OCI-LY3 (cell line): ENCODE results near the gene SARS1.
"Not testable (repeated sequence)": the region's sequence is repeated elsewhere in the genome, so short reads cannot be mapped to it uniquely, and the experiment has no call there.

Experiments
- H2AFZ ChIP-seq: fragments of 200-600, 300-600 bp; shearing (Covaris generic); 2 replicates; pipeline ENCODE4 v1.6.0; 2014; ENCODE audit warnings: antibody characterized with exemption, low read depth, low read length
- H3K27ac ChIP-seq: fragments of 200-600, 300-600 bp; sonication (generic); 2 replicates; pipeline ENCODE4 v1.5.1; 2014; ENCODE audit warnings: mild to moderate bottlenecking, low read length, moderate library complexity, mixed read lengths
- H3K27me3 ChIP-seq: fragments of 200-600, 300-600 bp; sonication (generic); 2 replicates; pipeline ENCODE4 v1.6.1; 2014; ENCODE audit warnings: low read depth, low read length, mixed read lengths
- H3K36me3 ChIP-seq: fragments of 200-600, 300-600 bp; sonication (generic); replicated peaks from 2 replicates; pipeline ENCODE3; 2014; ENCODE audit warnings: low read depth, low read length, mixed read lengths
- H3K4me1 ChIP-seq: fragments of 300-600, 200-600 bp; sonication (generic); 2 replicates; pipeline ENCODE4 v1.6.1; 2014; ENCODE audit warnings: low read length, mixed read lengths
- H3K4me2 ChIP-seq: fragments of 200-600, 300-600 bp; sonication (generic); 2 replicates; pipeline ENCODE4 v1.6.1; 2014; ENCODE audit warnings: low read length, mixed read lengths
- H3K4me3 ChIP-seq: fragments of 300-600, 200-600 bp; sonication (generic); 2 replicates; pipeline ENCODE4 v1.5.1; 2014; ENCODE audit warnings: antibody characterized with exemption, mild to moderate bottlenecking, low read length, moderate library complexity
- H3K79me2 ChIP-seq: fragments of 300-600, 200-600 bp; shearing (Covaris generic); 2 replicates; pipeline ENCODE4 v1.6.1; 2014; ENCODE audit warnings: mild to moderate bottlenecking, low read length, mixed read lengths
- H3K9ac ChIP-seq: fragments of 300-600, 200-600 bp; shearing (Covaris generic); 2 replicates; pipeline ENCODE4 v1.6.0; 2014; ENCODE audit warnings: mild to moderate bottlenecking, low read length, moderate library complexity
- H3K9me3 ChIP-seq: fragments of 200-600, 300-600 bp; shearing (Covaris generic); 2 replicates; pipeline ENCODE4 v1.6.1; 2014; ENCODE audit warnings: low read length, mixed read lengths; ENCODE audit not compliant: insufficient read depth
- H4K20me1 ChIP-seq: fragments of 200-600, 300-600 bp; sonication (generic); 2 replicates; pipeline ENCODE4 v1.6.1; 2016; ENCODE audit warnings: low read length, mixed read lengths; ENCODE audit not compliant: insufficient read depth
- CTCF ChIP-seq: fragments of 200-600, 300-600 bp; sonication (generic); IDR thresholded peaks from 2 replicates; pipeline ENCODE4 v1.5.1; 2014; ENCODE audit warnings: antibody characterized with exemption, low read length, low read depth
- EZH2phosphoT487 ChIP-seq: fragments of 200-600 bp; shearing (Covaris generic); IDR thresholded peaks from 2 replicates; pipeline ENCODE4 v1.6.1; 2018; ENCODE audit warnings: antibody characterized with exemption, mixed run types, low read depth

SARS1 gene

GRCh38 chr1:109282952-109283747 lies 69.4 kb downstream of the SARS1 start, which contains the start of gene PSRC1:
TSS of gene PSRC1 (minus strand) at chr1:109283145.
- Histone ChIP-seq H3K36me3 (no peaks in the 10 kb centered on the region), H3K4me2 (peak within 1 kb of the TSS; percentile 97), H3K4me3 (peak within 1 kb of the TSS; percentile 83), H3K79me2 (no peaks in the 10 kb centered on the region), H3K9me3 (no peaks in the 10 kb centered on the region), H3K27me3 (no peaks in the 10 kb centered on the region), H2AFZ (peak within 1 kb of the TSS; percentile 81), H4K20me1 (no peaks in the 10 kb centered on the region), H3K27ac (no peak within 1 kb of the TSS), H3K4me1 (peaks cover 11% of the 10 kb centered on the region), H3K9ac (peak within 1 kb of the TSS; percentile 52)
- TF ChIP-seq CTCF, result peak; percentile 16
- TF ChIP-seq EZH2phosphoT487, result no peak

- H2AFZ ChIP-seq, result peak overlapping the region; percentile 81
- peak overlapping the region; percentile 52 for H3K9ac ChIP-seq
- TF ChIP-seq EZH2phosphoT487, result no peak
- no peak for TF ChIP-seq CTCF
- H3K79me2 ChIP-seq, result no peaks in the 10 kb centered on the region
- H3K27ac ChIP-seq, result no peak overlapping the region
- H3K36me3 ChIP-seq, result no peaks in the 10 kb centered on the region
- H3K4me2 ChIP-seq, result peak overlapping the region; percentile 97
- no peaks in the 10 kb centered on the region for H3K9me3 ChIP-seq
- H3K4me1 ChIP-seq, result peaks cover 11% of the 10 kb centered on the region
- peak overlapping the region; percentile 83 for H3K4me3 ChIP-seq
- H4K20me1 ChIP-seq, result no peaks in the 10 kb centered on the region
- H3K27me3 ChIP-seq, result no peaks in the 10 kb centered on the region
These were observed 70.3 kb downstream of the SARS1 start for GRCh38 chr1:109283748-109284600.

- not testable (repeated sequence) for H3K9me3 ChIP-seq
These were observed 73.0 kb downstream of the SARS1 start for GRCh38 chr1:109286762-109287161.

More at GRCh38 chr1:109286762-109287161, 73.0 kb downstream of the SARS1 start:
- peaks cover 11% of the 10 kb centered on the region for H3K4me1 ChIP-seq
- not testable (repeated sequence) for H3K27ac ChIP-seq, H3K27me3 ChIP-seq, H3K4me3 ChIP-seq, H3K36me3 ChIP-seq, H3K79me2 ChIP-seq, H2AFZ ChIP-seq, H4K20me1 ChIP-seq, H3K9ac ChIP-seq, H3K4me2 ChIP-seq
